GM18505 (cell line): ENCODE measurements around the gene NFKBIB.
"Not testable (repeated sequence)": the region's sequence is repeated elsewhere in the genome, so short reads cannot be mapped to it uniquely, and the experiment has no call there.

Experiments used
- ATAC-seq: cut with Tn5 transposase; IDR thresholded peaks from one replicate; pipeline ENCODE4 v1.9.1; 2021; ENCODE audit not compliant: unreplicated experiment
- POLR2A ChIP-seq: IDR thresholded peaks from 4 replicates; pipeline ENCODE4 v1.6.1; 2011; ENCODE audit warnings: borderline replicate concordance; ENCODE audit not compliant: insufficient read depth, insufficient read length; ENCODE audit errors: extremely low read depth

Gene NFKBIB

DNA sequence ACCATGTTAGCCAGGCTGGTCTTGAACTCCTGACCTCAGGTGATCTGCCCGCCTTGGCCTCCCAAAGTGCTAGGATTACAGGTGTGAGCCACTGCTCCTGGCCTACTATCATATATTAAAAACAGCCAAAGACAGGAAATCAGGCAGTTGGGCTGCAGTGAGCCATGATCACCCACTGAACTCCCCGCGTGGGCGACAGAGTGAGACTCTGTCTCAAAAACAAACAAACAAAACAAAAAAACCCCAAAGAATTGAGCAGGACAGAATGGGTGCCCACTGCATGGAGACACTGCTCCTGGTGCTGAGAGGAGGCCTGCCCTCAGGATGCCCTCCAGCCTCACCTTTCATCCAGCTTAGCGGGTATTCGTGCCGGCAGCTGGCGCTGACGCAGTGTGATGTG, 16.5 kb upstream of the NFKBIB start:
- TF ChIP-seq POLR2A = no peak
- ATAC-seq = no peak

DNA sequence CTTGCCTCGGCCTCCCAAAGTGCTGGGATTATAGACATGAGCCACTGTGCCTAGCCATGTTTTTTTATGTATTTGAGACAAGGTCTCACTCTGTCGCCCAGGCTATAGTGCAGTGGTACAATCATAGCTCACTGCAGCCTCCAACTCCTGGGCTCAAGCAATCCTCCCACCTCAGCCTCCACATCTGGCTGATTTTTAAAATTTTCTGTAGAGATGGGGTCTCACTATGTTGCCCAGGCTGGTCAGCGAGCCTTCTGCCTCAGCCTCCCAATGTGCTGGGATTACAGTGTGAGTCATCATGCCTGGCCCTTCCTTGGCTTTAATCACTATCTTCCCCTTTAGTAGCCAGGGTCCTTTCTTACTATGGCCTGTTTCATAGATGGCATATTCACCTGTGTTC, 15.1 kb upstream of the NFKBIB start:
- not testable (repeated sequence) for ATAC-seq

DNA sequence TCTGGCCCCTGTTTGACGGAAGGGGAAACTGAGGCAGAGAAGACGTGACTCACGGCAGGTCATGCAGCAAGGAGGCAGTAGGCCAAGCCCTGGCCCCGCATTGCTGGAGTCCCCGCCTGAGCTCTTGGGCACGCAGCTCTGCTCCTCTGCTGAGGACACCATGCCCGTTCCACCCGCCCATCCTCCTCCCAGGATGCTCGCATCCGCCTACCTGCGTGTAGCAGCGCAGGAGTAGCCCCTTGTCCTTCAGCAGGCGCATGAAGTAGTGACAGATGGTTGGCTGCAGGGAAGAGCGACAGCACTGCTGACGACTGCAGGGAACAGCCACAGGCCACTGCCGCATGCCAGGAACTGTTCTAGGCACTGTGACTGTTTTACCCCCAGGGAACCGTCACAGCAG, 10.9 kb upstream of the NFKBIB start:
- ATAC-seq = no peak
- TF ChIP-seq POLR2A = no peak

DNA sequence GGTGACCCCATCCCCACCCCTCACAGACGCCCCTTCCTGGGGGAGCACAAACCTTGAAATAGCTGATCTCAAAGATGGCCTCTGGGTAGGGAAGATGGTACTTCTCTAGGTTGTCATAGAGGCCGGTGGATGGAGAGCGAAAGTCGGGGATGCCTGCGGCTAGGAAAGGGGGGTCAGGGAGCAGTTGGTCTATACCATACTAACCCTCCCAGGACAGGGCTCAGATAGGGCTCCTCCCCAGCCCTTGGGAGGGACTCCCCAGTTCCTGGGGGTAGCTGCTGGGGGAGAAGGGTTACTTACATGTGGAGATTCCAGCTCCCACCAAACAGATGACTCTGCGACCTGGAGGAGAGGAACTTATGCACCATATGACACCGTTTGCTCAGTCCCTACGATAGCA, 10.0 kb upstream of the NFKBIB start:
- TF ChIP-seq POLR2A = no peak
- ATAC-seq = no peak

DNA sequence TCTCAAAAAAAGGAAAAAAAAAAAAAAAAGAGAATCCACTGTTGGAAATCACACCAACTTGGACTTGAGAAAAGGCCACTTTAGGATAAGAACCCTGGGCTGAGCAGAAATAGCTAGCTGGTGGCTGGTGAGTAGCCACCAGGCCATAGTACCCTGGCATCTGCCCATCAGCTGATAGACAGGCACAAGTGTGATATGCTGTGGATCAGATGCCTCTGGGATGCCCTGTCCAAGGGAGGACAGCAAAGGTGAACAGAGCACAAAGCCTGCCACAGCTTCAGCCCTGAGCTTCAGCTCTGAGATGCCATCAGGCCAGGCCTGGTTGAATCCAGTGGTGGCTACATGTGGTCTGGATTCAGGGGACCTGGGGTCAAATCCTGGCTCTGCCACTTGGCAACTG, 9.1 kb upstream of the NFKBIB start:
- ATAC-seq = no peak
- TF ChIP-seq POLR2A = no peak

DNA sequence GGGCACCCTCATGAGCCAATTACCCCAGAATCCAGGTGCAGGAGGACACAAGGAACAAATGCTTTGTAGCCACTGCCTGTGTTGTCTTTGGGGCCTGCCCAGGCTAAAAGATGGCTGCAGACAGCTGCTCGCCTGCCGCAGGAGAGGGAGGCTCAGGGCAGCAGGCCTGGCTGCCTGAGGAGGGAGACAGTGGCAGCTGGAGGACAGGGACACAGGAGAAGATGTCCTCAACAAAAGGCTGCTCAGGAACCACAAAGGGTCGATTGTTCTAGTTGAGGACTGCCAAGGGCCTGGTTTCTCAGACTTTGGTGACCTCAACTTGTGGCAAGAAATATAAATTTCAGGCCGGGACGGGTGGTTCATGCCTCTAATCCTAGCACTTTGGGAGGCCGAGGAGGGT, 8.0 kb upstream of the NFKBIB start:
- ATAC-seq = no peak
- no peak for TF ChIP-seq POLR2A

DNA sequence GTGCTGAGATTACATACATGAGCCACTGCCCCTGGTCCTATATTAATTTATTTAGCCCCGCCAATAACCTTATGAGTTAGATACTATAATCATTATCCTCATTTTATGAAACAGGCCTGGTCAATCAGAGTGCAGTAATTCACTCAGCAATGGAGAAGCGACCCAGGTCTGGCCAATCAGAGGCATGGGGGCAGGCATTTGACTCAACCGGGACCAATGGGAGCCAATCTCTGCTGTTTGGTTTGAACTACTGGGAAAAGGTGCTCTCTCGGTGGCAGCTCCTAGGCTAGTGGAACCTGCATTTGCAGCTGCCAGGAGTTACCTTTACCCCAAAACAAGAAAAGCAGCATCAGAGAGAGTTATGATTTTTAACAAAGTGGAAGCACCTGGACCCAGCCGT, 6.9 kb upstream of the NFKBIB start:
- no peak for TF ChIP-seq POLR2A
- ATAC-seq = no peak

DNA sequence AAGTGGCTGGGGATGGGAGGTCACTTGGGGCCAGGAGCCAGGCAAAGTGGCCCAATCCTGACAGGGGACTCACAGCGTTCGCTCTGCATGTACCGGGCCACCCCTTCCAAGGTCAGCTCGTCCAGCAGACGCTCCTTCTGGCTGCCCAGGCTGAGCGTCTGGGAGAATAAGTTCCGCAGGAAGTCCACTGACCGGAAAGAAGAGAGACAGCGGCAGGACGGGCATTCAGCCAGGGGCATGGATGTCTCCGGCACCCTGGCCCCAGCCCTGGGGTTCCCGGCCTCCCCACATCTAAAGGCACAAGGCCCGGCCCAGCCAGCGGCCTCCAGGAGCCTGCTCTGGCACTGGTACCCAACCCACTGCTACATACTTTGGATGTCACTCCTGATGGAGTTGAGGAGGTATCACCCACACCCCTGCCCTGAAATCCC, 6.4 kb upstream of the NFKBIB start:
- TF ChIP-seq POLR2A = no peak
- ATAC-seq = no peak

DNA sequence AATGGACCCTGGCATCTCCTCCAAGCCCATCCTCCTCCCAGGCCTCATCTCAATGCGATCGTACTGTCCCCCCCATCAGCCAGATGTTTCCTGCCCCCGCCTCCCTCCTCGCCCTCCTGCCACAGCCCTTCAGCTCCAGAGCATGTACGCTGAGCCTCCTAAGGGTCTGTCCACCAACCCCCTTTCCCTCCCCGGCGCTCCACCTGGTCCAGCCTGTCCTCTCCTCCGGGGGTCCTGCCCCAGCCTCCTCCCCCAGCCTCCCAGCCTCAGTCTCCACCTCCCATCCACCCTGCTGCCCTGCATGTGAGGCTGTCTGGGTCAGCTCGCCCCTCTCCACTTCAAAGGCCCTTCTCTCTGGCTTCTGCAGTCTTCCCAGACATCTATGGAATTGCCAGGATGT, 4.8 kb upstream of the NFKBIB start:
- no peak for TF ChIP-seq POLR2A
- ATAC-seq = no peak

DNA sequence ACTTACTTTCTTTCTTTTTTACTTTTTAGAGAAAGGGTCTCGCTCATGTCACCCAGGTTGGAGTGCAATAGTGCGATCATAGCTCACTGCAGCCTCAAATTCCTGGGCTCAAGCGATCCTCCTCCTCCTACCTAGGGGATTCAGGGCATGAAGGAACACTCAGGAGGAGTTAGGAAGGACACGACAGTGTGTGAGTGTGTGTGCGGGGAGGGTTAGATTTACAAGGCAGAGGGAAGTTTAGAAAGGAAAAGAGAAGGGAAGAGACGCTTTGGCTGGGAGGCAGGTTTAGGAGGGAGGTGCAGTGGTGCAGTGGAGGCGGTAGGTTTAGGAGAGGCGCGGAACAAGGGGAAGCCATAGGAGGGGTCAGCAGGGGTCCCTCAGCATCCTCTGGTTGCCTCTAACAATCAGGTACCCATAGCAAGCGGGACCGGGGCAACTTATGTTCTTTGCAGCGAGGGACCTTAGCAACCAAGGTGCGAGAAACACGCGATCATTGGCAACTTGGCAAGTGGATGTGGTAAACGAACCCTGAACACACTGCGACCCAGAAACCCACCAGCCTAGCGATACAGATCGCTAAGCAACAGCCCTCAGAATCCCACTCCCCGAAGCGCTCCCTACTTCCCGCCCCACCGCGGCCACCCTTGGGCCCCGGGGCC, 852 bp upstream of the NFKBIB start:
- TF ChIP-seq POLR2A = no peak
- ATAC-seq = no peak

DNA sequence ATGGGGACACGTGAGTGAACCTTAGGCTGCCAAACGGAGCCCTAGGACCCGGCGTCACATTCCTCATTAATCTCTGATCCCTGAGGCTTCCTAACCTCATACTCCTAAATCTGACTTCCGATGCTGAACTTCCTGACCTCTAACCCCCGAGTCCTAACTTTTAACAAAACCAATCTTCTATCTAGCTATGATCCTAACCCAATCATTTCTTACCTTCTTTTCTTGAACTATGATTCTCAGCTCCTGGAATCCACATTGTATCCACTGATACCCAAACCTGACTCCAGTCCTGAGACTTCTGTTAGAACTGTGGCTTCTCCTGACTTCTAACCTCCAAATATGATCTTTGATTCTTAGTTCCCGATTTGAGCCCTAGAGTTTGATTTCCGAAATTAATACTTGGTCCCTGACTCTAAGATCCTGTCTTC, 447 bp downstream of the NFKBIB start:
- ATAC-seq = no peak
- no peak for TF ChIP-seq POLR2A

DNA sequence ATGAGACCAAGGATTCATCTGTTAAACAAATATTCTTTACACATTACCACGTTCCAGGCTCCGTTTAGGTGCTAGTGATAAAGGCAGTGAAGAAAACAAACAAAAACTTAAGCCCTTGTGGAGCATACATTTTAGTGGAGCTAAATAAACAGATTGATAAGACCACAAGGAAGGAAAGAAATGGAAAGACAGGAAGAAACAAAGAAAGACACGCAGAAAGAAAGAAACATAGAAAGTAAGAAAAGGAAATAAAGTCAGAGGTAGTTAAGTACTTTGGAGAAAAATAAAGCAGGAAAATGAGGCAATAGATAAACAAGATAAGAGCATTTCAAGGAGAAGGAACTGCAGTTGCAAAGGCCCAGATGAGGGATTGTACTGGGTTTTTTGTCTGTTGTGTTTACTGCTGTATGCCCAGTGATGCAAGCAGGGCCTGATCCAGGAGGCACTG, 998 bp downstream of the NFKBIB start:
- TF ChIP-seq POLR2A = no peak
- ATAC-seq = no peak

DNA sequence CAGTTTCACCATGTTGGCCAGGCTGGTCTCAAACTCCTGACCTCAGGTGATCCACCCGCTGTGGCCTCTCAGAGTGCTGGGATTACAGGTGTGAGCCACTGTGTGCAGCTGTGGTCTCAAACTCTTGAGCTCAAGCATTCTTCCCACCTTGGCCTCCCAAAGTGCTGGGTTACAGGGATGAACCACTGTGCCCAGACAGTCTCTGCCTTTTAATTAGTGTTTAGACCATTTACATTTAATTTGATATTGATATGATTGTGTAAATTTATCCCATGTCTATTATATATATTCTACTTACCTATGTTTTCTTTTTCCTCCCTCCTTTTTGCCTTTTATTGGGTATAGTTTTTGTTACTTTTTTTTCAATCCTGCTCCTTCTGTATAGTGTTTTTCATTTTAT, 1.9 kb downstream of the NFKBIB start:
- no peak for TF ChIP-seq POLR2A
- no peak for ATAC-seq

DNA sequence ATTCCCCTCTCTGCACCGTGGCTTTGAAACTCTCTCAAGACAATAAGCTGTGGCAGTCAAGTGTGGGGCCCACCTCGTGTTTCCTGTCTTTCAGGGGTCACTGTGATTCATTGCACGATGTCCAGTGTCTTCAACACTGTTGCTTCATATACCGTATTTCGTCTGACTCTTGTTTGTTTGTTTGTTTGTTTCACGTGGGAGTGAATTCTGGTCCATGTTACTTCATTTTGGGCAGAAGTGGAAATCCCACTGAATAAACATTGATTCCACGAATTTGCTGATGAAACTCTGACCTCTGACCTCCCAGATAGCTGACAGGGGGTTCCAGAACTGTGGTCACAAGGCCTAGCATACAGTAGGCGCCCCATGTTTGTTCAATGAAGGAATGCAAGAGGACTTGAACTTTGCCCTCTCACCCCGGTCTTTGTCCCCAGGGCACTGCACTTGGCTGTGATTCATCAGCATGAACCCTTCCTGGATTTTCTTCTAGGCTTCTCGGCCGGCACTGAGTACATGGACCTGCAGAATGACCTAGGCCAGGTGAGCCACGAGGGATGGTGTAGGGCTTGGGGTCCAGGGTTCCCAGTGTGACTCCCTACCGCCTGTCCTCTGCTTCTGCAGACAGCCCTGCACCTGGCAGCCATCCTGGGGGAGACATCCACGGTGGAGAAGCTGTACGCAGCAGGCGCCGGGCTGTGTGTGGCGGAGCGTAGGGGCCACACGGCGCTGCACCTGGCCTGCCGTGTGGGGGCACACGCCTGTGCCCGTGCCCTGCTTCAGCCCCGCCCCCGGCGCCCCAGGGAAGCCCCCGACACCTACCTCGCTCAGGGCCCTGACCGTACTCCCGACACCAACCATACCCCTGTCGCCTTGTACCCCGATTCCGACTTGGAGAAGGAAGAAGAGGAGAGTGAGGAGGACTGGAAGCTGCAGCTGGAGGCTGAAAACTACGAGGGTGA, 5.1 kb downstream of the NFKBIB start:
- no peak for ATAC-seq
- no peak for TF ChIP-seq POLR2A

DNA sequence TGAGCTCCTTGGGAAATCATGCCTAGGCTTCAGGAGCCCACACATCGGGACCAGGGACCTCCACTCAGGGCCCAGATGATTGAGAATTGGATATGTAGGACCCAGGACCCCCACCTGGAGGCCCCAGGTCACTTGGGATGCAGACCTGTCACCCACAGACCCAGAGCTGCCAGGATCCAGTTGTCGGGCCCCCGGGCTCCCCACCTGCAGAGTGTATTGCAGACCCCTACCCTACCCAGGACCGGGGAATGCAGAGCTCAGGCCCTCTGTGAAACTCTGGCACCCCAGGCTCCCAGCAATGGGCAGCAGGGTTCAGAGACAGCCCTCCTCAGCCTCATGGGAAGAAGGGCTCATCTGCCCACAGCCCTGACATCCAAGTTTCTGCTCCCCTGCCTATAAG, 5.9 kb downstream of the NFKBIB start:
- TF ChIP-seq POLR2A = no peak
- ATAC-seq = no peak

DNA sequence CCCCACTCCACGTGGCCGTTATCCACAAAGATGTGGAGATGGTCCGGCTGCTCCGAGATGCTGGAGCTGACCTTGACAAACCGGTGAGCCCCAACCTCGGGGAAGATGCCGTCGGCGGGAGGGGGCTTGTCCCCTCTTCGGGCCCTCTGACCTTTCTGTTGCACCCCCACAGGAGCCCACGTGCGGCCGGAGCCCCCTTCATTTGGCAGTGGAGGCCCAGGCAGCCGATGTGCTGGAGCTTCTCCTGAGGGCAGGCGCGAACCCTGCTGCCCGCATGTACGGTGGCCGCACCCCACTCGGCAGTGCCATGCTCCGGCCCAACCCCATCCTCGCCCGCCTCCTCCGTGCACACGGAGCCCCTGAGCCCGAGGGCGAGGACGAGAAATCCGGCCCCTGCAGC, 7.5 kb downstream of the NFKBIB start:
- no peak for TF ChIP-seq POLR2A
- no peak for ATAC-seq
